CD8-positive, alpha-beta memory T cell (primary cell): ENCODE measurements around the gene ALAS1. TPM values are rescaled to one million over a fixed set of nuclear protein-coding genes. Genes with fewer than 3 reads are reported as not detected.

Source experiments
- CTCF ChIA-PET: fragments of 350-600 bp; sonication (Branson Sonifier 250); formaldehyde crosslinking; loops from one replicate; lab custom pipeline; 2021; ENCODE audit warnings: antibody characterized with exemption; lab: Charles Lee
- POLR2A ChIA-PET: fragments of 350-600 bp; sonication (Branson Sonifier 250); formaldehyde crosslinking; loops from one replicate; lab custom pipeline; 2021; ENCODE audit warnings: antibody characterized with exemption; lab: Charles Lee
- DNase-seq, 5 donors: peaks; one replicate each; pipeline versions ENCODE4 v3.0.0 to v3.0.0-alpha.2; 2020 to 2022; ENCODE audit warnings: mixed read lengths in 1 of 5
- H3K27ac ChIP-seq: one replicate; pipeline ENCODE4 v1.7.0; 2013; ENCODE audit warnings: low read depth, mild to moderate bottlenecking, low read length, moderate library complexity
- H3K27me3 ChIP-seq: 2 replicates; pipeline ENCODE4 v1.7.0; 2013; ENCODE audit warnings: low read length, mild to moderate bottlenecking; ENCODE audit not compliant: insufficient read depth, poor library complexity, severe bottlenecking
- H3K36me3 ChIP-seq: 2 replicates; pipeline ENCODE4 v1.7.0; 2013; ENCODE audit warnings: mild to moderate bottlenecking, low read length, moderate library complexity; ENCODE audit not compliant: insufficient read depth
- H3K4me1 ChIP-seq: 2 replicates; pipeline ENCODE4 v1.7.0; 2013; ENCODE audit warnings: mild to moderate bottlenecking, low read length, moderate library complexity; ENCODE audit not compliant: insufficient read depth
- H3K4me3 ChIP-seq: 2 replicates; pipeline ENCODE4 v1.7.0; 2013; ENCODE audit warnings: mild to moderate bottlenecking, low read length
- H3K9me3 ChIP-seq: 2 replicates; pipeline ENCODE4 v1.7.0; 2013; ENCODE audit warnings: mild to moderate bottlenecking, low read length
- H3K27ac Mint-ChIP-seq, 8 donors: one replicate each; pipeline ENCODE4 v1.8.0; 2020 to 2021; ENCODE audit warnings: mixed read lengths in 8 of 8, mild to moderate bottlenecking in 6 of 8, inconsistent platforms in 3 of 8, moderate library complexity in 3 of 8
- H3K27me3 Mint-ChIP-seq, 2 donors: one replicate each; pipeline ENCODE4 v1.8.0; 2020 to 2021; ENCODE audit warnings: mixed read lengths in 2 of 2, mild to moderate bottlenecking in 1 of 2, moderate library complexity in 1 of 2
- H3K36me3 Mint-ChIP-seq, 3 donors: one replicate each; pipeline ENCODE4 v1.8.0; 2020 to 2021; ENCODE audit warnings: mixed read lengths in 3 of 3, inconsistent platforms in 1 of 3, mild to moderate bottlenecking in 1 of 3
- H3K4me1 Mint-ChIP-seq, 3 donors: one replicate each; pipeline ENCODE4 v1.8.0; 2020 to 2021; ENCODE audit warnings: mixed read lengths in 3 of 3, inconsistent platforms in 1 of 3, mild to moderate bottlenecking in 1 of 3
- H3K4me3 Mint-ChIP-seq, 7 donors: one replicate each; pipeline ENCODE4 v1.8.0; 2020 to 2021; ENCODE audit warnings: mixed read lengths in 7 of 7, mild to moderate bottlenecking in 6 of 7, moderate library complexity in 4 of 7, inconsistent platforms in 2 of 7
- H3K9me3 Mint-ChIP-seq, 5 donors: one replicate each; pipeline ENCODE4 v1.8.0; 2020 to 2022; ENCODE audit warnings: mixed read lengths in 5 of 5, mild to moderate bottlenecking in 3 of 5, moderate library complexity in 2 of 5, inconsistent platforms in 1 of 5
- polyA plus RNA-seq: library from polyadenylated mRNA; unstranded; fragments of 300-500 nt; fragmentation: Illumina TruSeq; gene quantifications from one replicate; pipeline ENCODE4 v1.2.3, GENCODE V29; 2021
- total RNA-seq, 2 experiments: library from RNA; stranded (reverse); gene quantifications; one replicate each; pipeline ENCODE4 v1.2.3, GENCODE V29; 2021

Gene ALAS1
- total and polyA plus RNA-seq, 3 experiments from 2014 or later: 32.9 to 73.0 (median 72.2) TPM

GRCh38 chr3:52185837-52186236 is 12.1 kb upstream of the ALAS1 start:
- DNase-seq: no peak
- Mint-ChIP-seq H3K27ac (peak overlapping the region in 2 of 8 donors; percentile 11 to 49), H3K4me1 (peaks cover 7 to 16% (median 8%) of the 10 kb centered on the region in 3 donors), H3K4me3 (no peak overlapping the region), H3K27me3 (no peaks in the 10 kb centered on the region), H3K36me3 (no peaks in the 10 kb centered on the region), H3K9me3 (no peaks in the 10 kb centered on the region)
- no peak overlapping the region for H3K4me3 ChIP-seq
- H3K36me3 ChIP-seq: no peaks in the 10 kb centered on the region
- H3K27ac ChIP-seq: no peak overlapping the region
- H3K4me1 ChIP-seq: no peaks in the 10 kb centered on the region
- ChIA-PET POLR2A (no interaction called here), CTCF (interaction anchor here (1.6 kb wide), 1 partner anchor 10 kb away, joined by 3 read pairs; no protein-coding TSS in a partner anchor)
- no peaks in the 10 kb centered on the region for H3K9me3 ChIP-seq
- H3K27me3 ChIP-seq: no peaks in the 10 kb centered on the region

- DNase-seq: no peak
- H3K4me1 ChIP-seq: no peaks in the 10 kb centered on the region
- Mint-ChIP-seq H3K27me3 (no peaks in the 10 kb centered on the region), H3K4me1 (peaks cover 7 to 10% (median 8%) of the 10 kb centered on the region in 3 donors), H3K27ac (no peak overlapping the region), H3K4me3 (no peak overlapping the region), H3K9me3 (no peaks in the 10 kb centered on the region), H3K36me3 (no peaks in the 10 kb centered on the region)
- no peaks in the 10 kb centered on the region for H3K9me3 ChIP-seq
- no peaks in the 10 kb centered on the region for H3K27me3 ChIP-seq
- ChIA-PET POLR2A (no interaction called here), CTCF (interaction anchor here (1.6 kb wide), 1 partner anchor 11 kb away, joined by 3 read pairs; no protein-coding TSS in a partner anchor)
- no peak overlapping the region for H3K4me3 ChIP-seq
- no peaks in the 10 kb centered on the region for H3K36me3 ChIP-seq
- no peak overlapping the region for H3K27ac ChIP-seq
Measured at GRCh38 chr3:52186729-52187128, 11.2 kb upstream of the ALAS1 start.

- Mint-ChIP-seq H3K27me3 (no peaks in the 10 kb centered on the region), H3K4me3 (no peak overlapping the region), H3K36me3 (no peaks in the 10 kb centered on the region), H3K4me1 (no peaks in the 10 kb centered on the region), H3K9me3 (no peaks in the 10 kb centered on the region), H3K27ac (peak overlapping the region in 1 of 8 donors; percentile 67)
- H3K27me3 ChIP-seq: no peaks in the 10 kb centered on the region
- H3K9me3 ChIP-seq: no peaks in the 10 kb centered on the region
- POLR2A ChIA-PET: no interaction called here
- H3K27ac ChIP-seq: no peak overlapping the region
- DNase-seq: no peak
- H3K4me3 ChIP-seq: no peak overlapping the region
- CTCF ChIA-PET: interaction anchor here (1.9 kb wide), 1 partner anchor 151 kb away, joined by 4 read pairs; no protein-coding TSS in a partner anchor
- no peaks in the 10 kb centered on the region for H3K4me1 ChIP-seq
- no peaks in the 10 kb centered on the region for H3K36me3 ChIP-seq
Measured at GRCh38 chr3:52188556-52188955, 9.4 kb upstream of the ALAS1 start.

- Histone ChIP-seq H3K27ac (no peak overlapping the region), H3K4me1 (no peaks in the 10 kb centered on the region), H3K27me3 (no peaks in the 10 kb centered on the region), H3K9me3 (no peaks in the 10 kb centered on the region), H3K4me3 (no peak overlapping the region), H3K36me3 (no peaks in the 10 kb centered on the region)
- Mint-ChIP-seq H3K4me1 (no peaks in the 10 kb centered on the region), H3K27me3 (no peaks in the 10 kb centered on the region), H3K9me3 (no peaks in the 10 kb centered on the region), H3K27ac (no peak overlapping the region), H3K4me3 (no peak overlapping the region), H3K36me3 (no peaks in the 10 kb centered on the region)
- ChIA-PET POLR2A (no interaction called here), CTCF (interaction anchor here (0.9 kb wide), 1 partner anchor 246 kb away, joined by 3 read pairs; no protein-coding TSS in a partner anchor)
- no peak for DNase-seq
Measured at GRCh38 chr3:52190294-52191074, 7.5 kb upstream of the ALAS1 start.

- H3K4me1 ChIP-seq: no peaks in the 10 kb centered on the region
- no peaks in the 10 kb centered on the region for H3K9me3 ChIP-seq
- POLR2A ChIA-PET: no interaction called here
- peaks cover 1 to 3% (median 3%) of the 10 kb centered on the region in 3 donors for H3K4me1 Mint-ChIP-seq
- H3K9me3 Mint-ChIP-seq: no peaks in the 10 kb centered on the region
- CTCF ChIA-PET: no interaction called here
- no peaks in the 10 kb centered on the region for H3K36me3 Mint-ChIP-seq
- H3K27me3 Mint-ChIP-seq: no peaks in the 10 kb centered on the region
- no peak overlapping the region for H3K27ac Mint-ChIP-seq
- H3K27ac ChIP-seq: no peak overlapping the region
- H3K4me3 Mint-ChIP-seq: no peak overlapping the region
- H3K27me3 ChIP-seq: no peaks in the 10 kb centered on the region
- no peak for DNase-seq
- no peaks in the 10 kb centered on the region for H3K36me3 ChIP-seq
- H3K4me3 ChIP-seq: no peak overlapping the region
Measured at GRCh38 chr3:52191663-52192062, 6.3 kb upstream of the ALAS1 start.

- no peaks in the 10 kb centered on the region for H3K27me3 Mint-ChIP-seq
- no peak for DNase-seq
- peak overlapping the region in 1 of 8 donors; percentile 38 for H3K27ac Mint-ChIP-seq
- ChIA-PET POLR2A (no interaction called here), CTCF (interaction anchor here (1.7 kb wide), 1 partner anchor 16 kb away, joined by 5 read pairs; no protein-coding TSS in a partner anchor)
- no peak overlapping the region for H3K4me3 ChIP-seq
- no peak overlapping the region for H3K27ac ChIP-seq
- no peaks in the 10 kb centered on the region for H3K9me3 ChIP-seq
- H3K9me3 Mint-ChIP-seq: no peaks in the 10 kb centered on the region
- no peaks in the 10 kb centered on the region for H3K27me3 ChIP-seq
- no peaks in the 10 kb centered on the region for H3K36me3 ChIP-seq
- H3K36me3 Mint-ChIP-seq: no peaks in the 10 kb centered on the region
- peak overlapping the region in 1 of 7 donors; percentile 50 for H3K4me3 Mint-ChIP-seq
- H3K4me1 ChIP-seq: peaks cover 11% of the 10 kb centered on the region
- peaks cover 8 to 15% (median 15%) of the 10 kb centered on the region in 3 donors for H3K4me1 Mint-ChIP-seq
Measured at GRCh38 chr3:52193065-52193464, 4.9 kb upstream of the ALAS1 start.

- Histone ChIP-seq H3K36me3 (no peaks in the 10 kb centered on the region), H3K27me3 (no peaks in the 10 kb centered on the region), H3K4me1 (peaks cover 24% of the 10 kb centered on the region), H3K9me3 (no peaks in the 10 kb centered on the region), H3K27ac (no peak overlapping the region), H3K4me3 (no peak overlapping the region)
- ChIA-PET POLR2A (interaction anchor here (0.7 kb wide), 1 partner anchor 262 kb away, joined by 3 read pairs; no protein-coding TSS in a partner anchor), CTCF (no interaction called here)
- H3K4me1 Mint-ChIP-seq: peaks cover 22 to 29% (median 28%) of the 10 kb centered on the region in 3 donors
- no peak overlapping the region for H3K4me3 Mint-ChIP-seq
- peaks cover 0 to 1% of the 10 kb centered on the region in 2 donors for H3K27me3 Mint-ChIP-seq
- peaks cover 0 to 11% (median 0%) of the 10 kb centered on the region in 3 donors for H3K36me3 Mint-ChIP-seq
- peak overlapping the region in 1 of 8 donors; percentile 36 for H3K27ac Mint-ChIP-seq
- DNase-seq: no peak
- H3K9me3 Mint-ChIP-seq: no peaks in the 10 kb centered on the region
Measured at GRCh38 chr3:52194485-52195290, 3.3 kb upstream of the ALAS1 start.

GRCh38 chr3:52195291-52195597 is 2.7 kb upstream of the ALAS1 start:
- H3K27ac Mint-ChIP-seq: peak overlapping the region in 1 of 8 donors; percentile 29
- POLR2A ChIA-PET: interaction anchor here (0.7 kb wide), 1 partner anchor 261 kb away, joined by 3 read pairs; no protein-coding TSS in a partner anchor

More at GRCh38 chr3:52195291-52195597, 2.7 kb upstream of the ALAS1 start:
- Mint-ChIP-seq H3K27me3 (peaks cover 0 to 1% of the 10 kb centered on the region in 2 donors), H3K4me3 (no peak overlapping the region), H3K36me3 (peaks cover 0 to 13% (median 2%) of the 10 kb centered on the region in 3 donors), H3K4me1 (peaks cover 24 to 33% (median 32%) of the 10 kb centered on the region in 3 donors), H3K9me3 (no peaks in the 10 kb centered on the region)
- CTCF ChIA-PET: no interaction called here
- no peaks in the 10 kb centered on the region for H3K36me3 ChIP-seq
- H3K4me3 ChIP-seq: no peak overlapping the region
- peaks cover 24% of the 10 kb centered on the region for H3K4me1 ChIP-seq
- DNase-seq: no peak
- no peaks in the 10 kb centered on the region for H3K27me3 ChIP-seq
- H3K9me3 ChIP-seq: no peaks in the 10 kb centered on the region
- H3K27ac ChIP-seq: no peak overlapping the region
